ENCODE data around the gene RGSL1.

The RGSL1 gene

DNA sequence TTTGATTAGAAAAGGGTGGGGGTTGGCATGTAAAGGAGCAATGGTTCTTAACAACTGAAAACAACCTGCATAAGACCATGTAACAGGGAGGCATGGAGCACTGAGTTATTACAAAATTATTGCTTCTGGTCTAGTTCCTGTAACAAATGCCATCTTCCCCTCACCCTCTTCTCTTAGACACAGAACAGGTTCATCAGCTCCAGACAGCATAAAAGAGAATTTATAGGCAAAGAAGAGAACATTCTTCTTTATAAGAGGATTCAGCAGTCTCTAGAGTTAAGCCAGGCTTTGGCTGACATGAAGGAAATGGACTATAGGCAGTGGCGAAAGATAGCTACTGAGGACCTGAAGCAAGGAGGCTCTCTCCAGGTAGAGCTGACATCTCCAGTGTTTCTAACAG lies 38.9 kb downstream of the RGSL1 start:
- peaks cover 8% of the 10 kb centered on the region; the same call in 1 of the 2 replicates for H3K4me1 ChIP-seq (ENCODE audit: control insufficient read depth, low read length)
- H3K4me2 ChIP-seq (ENCODE audit: low read length), result no peak overlapping the region
- peaks cover 9% of the 10 kb centered on the region for H3K27me3 ChIP-seq (ENCODE audit: control insufficient read depth, low read length)
- H3K9me2 ChIP-seq (replicated peaks; ENCODE audit: control insufficient read depth, low read length), result no peaks in the 10 kb centered on the region
- H3K4me3 ChIP-seq (ENCODE audit: low read length), result no peak overlapping the region
- no peaks in the 10 kb centered on the region for H3K36me3 ChIP-seq (ENCODE audit: control insufficient read depth, low read length)
- H3K79me2 ChIP-seq (ENCODE audit: control insufficient read depth, low read length), result no peaks in the 10 kb centered on the region
- no peak overlapping the region for H3K27ac ChIP-seq (ENCODE audit: low read depth, low read length)
- H3K9me3 ChIP-seq (ENCODE audit: control insufficient read depth, insufficient read depth, low read length), result no peaks in the 10 kb centered on the region
- H3F3A ChIP-seq (ENCODE audit: control insufficient read depth, insufficient read depth), result no peaks in the 10 kb centered on the region
- no peak for TF ChIP-seq EZH2phosphoT487 (IDR thresholded peaks at IDR 0.05; ENCODE audit: borderline replicate concordance, low read length)
- TF ChIP-seq, protein P1, sequence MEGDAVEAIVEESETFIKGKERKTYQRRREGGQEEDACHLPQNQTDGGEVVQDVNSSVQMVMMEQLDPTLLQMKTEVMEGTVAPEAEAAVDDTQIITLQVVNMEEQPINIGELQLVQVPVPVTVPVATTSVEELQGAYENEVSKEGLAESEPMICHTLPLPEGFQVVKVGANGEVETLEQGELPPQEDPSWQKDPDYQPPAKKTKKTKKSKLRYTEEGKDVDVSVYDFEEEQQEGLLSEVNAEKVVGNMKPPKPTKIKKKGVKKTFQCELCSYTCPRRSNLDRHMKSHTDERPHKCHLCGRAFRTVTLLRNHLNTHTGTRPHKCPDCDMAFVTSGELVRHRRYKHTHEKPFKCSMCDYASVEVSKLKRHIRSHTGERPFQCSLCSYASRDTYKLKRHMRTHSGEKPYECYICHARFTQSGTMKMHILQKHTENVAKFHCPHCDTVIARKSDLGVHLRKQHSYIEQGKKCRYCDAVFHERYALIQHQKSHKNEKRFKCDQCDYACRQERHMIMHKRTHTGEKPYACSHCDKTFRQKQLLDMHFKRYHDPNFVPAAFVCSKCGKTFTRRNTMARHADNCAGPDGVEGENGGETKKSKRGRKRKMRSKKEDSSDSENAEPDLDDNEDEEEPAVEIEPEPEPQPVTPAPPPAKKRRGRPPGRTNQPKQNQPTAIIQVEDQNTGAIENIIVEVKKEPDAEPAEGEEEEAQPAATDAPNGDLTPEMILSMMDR (IDR thresholded peaks at IDR 0.05; ENCODE audit: low read depth, low read length, poor library complexity, severe bottlenecking), result no peak
- no peaks in the 10 kb centered on the region for H4K20me1 ChIP-seq (ENCODE audit: control insufficient read depth, insufficient read depth, low read depth, low read length)

DNA sequence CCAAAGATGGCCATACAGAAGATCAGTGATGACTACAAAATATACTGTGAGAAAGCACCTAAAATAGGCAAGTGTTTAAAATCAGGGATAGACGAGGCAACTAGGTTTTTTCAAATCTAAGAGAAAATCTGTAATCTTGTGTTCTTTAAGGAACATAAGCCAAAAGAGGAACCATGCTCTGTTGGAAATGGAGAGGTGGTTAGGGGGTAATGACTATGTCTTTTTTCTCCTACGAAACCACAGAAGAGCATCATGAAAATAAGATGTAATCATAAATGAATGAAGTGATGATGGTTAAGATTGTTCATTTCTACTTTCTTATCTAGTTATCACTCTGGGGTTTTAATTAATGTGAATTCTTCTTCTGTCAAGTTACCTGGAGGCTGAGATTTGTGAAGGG lies 43.1 kb downstream of the RGSL1 start:
- no peak overlapping the region for H3K27ac ChIP-seq (ENCODE audit: low read depth, low read length)

DNA sequence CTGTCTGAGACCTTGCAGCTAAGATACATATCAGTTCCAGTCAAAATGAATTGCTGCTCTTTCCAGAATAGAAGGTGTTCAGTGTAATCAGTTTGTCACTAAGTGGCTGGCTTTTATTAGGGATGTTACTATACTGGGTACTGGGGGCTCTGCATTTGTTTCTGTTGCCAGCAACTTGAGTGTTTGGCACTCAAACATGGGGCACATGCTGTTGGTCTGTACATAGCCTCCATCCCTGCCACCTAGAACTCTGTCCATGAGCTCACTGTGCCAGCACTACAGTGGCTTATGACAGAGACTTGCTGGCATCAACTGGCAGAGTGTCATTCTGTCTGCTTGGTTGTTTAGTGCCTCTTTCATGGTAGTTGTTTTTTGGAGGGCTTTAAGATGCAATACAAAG lies 45.1 kb downstream of the RGSL1 start:
- no peak for TF ChIP-seq EZH2phosphoT487 (IDR thresholded peaks at IDR 0.05; ENCODE audit: borderline replicate concordance, low read length)
- TF ChIP-seq, protein P1 (IDR thresholded peaks at IDR 0.05; ENCODE audit: low read depth, low read length, poor library complexity, severe bottlenecking), result no peak
- no peak overlapping the region for H3K27ac ChIP-seq (ENCODE audit: low read depth, low read length)
- no peaks in the 10 kb centered on the region for H4K20me1 ChIP-seq (ENCODE audit: control insufficient read depth, insufficient read depth, low read depth, low read length)
- no peaks in the 10 kb centered on the region for H3K9me3 ChIP-seq (ENCODE audit: control insufficient read depth, insufficient read depth, low read length)
- H3K27me3 ChIP-seq (ENCODE audit: control insufficient read depth, low read length), result peaks cover 2% of the 10 kb centered on the region; the same call in 1 of the 2 replicates
- no peaks in the 10 kb centered on the region for H3K9me2 ChIP-seq (replicated peaks; ENCODE audit: control insufficient read depth, low read length)
- no peaks in the 10 kb centered on the region for H3F3A ChIP-seq (ENCODE audit: control insufficient read depth, insufficient read depth)
- H3K4me2 ChIP-seq (ENCODE audit: low read length), result no peak overlapping the region
- no peaks in the 10 kb centered on the region for H3K36me3 ChIP-seq (ENCODE audit: control insufficient read depth, low read length)
- H3K4me1 ChIP-seq (ENCODE audit: control insufficient read depth, low read length), result no peaks in the 10 kb centered on the region
- H3K79me2 ChIP-seq (ENCODE audit: control insufficient read depth, low read length), result no peaks in the 10 kb centered on the region
- H3K4me3 ChIP-seq (ENCODE audit: low read length), result no peak overlapping the region

More for the DNA sequence above, 43.1 kb downstream of the RGSL1 start:
- no peaks in the 10 kb centered on the region for H3K36me3 ChIP-seq (ENCODE audit: control insufficient read depth, low read length)
- no peak overlapping the region for H3K4me2 ChIP-seq (ENCODE audit: low read length)
- no peaks in the 10 kb centered on the region for H3K79me2 ChIP-seq (ENCODE audit: control insufficient read depth, low read length)
- no peaks in the 10 kb centered on the region for H4K20me1 ChIP-seq (ENCODE audit: control insufficient read depth, insufficient read depth, low read depth, low read length)
- peaks cover 6% of the 10 kb centered on the region; the same call in 1 of the 2 replicates for H3K27me3 ChIP-seq (ENCODE audit: control insufficient read depth, low read length)
- H3K4me3 ChIP-seq (ENCODE audit: low read length), result no peak overlapping the region
- no peaks in the 10 kb centered on the region for H3K9me3 ChIP-seq (ENCODE audit: control insufficient read depth, insufficient read depth, low read length)
- no peaks in the 10 kb centered on the region for H3K4me1 ChIP-seq (ENCODE audit: control insufficient read depth, low read length)
- TF ChIP-seq, protein P1 (IDR thresholded peaks at IDR 0.05; ENCODE audit: low read depth, low read length, poor library complexity, severe bottlenecking), result no peak
- TF ChIP-seq EZH2phosphoT487 (IDR thresholded peaks at IDR 0.05; ENCODE audit: borderline replicate concordance, low read length), result no peak
- no peaks in the 10 kb centered on the region for H3F3A ChIP-seq (ENCODE audit: control insufficient read depth, insufficient read depth)
- no peaks in the 10 kb centered on the region for H3K9me2 ChIP-seq (replicated peaks; ENCODE audit: control insufficient read depth, low read length)
